GM21529 (cell line): ENCODE data around the gene METTL22.

ENCODE experiments used
- ATAC-seq: cut with Tn5 transposase; IDR thresholded peaks from one replicate; pipeline ENCODE4 v1.9.1; 2021; ENCODE audit not compliant: unreplicated experiment

Gene METTL22

DNA sequence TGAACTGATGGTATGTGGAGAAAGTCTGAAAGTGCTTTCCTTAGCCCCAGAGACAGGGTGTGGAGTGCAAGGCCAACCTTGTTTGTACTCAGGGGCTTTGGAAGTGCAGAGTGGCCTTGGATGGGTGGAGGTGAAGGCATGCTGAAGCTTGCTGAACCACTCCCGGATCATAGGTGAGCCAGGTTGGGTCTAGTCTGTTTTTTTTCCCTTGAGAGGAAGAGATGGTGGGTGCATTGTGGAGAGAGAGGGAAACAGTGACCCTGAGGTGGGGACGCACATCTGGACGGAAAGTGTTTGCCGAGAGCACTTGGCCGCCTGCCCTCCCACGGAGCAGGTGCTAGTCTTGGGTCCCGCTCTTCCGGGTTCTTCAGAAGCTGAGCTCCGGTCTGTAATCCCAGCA is 65.4 kb downstream of the METTL22 start:
- ATAC-seq, result no peak

DNA sequence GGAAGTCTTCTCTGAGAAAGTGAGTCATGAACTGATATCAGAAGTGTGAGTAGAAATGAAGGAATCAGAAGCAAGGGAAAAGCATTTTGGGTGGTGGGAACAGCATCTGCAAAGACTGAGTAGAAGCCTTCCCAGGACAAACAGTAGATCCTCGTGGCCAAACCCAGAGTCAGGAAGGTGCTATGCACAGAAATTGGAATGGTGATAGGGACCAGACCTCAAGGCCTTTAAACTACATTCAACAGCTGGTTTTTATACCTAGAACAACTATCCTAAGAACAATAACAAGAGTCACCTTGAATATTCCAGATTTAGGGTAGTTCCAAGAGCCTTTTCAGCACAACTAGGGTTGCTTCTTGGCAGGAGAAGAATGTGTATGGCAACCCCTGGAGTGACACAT is 68.2 kb downstream of the METTL22 start:
- ATAC-seq, result no peak

DNA sequence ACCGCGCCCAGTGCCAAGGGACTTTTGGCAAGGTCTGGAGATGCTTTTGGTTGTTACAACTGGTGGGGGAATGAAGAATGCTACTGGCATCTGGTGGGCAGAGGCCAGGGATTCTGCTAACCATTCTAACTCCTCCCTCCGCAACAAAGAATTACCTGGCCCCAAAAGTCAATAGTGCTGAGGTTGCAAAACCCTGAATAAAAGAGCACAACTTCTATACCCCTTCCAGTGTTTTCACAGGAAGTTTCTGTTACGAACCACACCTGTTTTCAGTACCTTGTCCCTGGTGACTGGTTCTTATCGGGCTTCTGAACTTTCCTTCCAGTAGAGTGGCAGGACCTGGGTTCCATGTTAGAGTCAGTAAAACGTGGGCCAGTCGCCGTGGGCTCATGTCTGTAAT is 70.2 kb downstream of the METTL22 start:
- ATAC-seq, result no peak

DNA sequence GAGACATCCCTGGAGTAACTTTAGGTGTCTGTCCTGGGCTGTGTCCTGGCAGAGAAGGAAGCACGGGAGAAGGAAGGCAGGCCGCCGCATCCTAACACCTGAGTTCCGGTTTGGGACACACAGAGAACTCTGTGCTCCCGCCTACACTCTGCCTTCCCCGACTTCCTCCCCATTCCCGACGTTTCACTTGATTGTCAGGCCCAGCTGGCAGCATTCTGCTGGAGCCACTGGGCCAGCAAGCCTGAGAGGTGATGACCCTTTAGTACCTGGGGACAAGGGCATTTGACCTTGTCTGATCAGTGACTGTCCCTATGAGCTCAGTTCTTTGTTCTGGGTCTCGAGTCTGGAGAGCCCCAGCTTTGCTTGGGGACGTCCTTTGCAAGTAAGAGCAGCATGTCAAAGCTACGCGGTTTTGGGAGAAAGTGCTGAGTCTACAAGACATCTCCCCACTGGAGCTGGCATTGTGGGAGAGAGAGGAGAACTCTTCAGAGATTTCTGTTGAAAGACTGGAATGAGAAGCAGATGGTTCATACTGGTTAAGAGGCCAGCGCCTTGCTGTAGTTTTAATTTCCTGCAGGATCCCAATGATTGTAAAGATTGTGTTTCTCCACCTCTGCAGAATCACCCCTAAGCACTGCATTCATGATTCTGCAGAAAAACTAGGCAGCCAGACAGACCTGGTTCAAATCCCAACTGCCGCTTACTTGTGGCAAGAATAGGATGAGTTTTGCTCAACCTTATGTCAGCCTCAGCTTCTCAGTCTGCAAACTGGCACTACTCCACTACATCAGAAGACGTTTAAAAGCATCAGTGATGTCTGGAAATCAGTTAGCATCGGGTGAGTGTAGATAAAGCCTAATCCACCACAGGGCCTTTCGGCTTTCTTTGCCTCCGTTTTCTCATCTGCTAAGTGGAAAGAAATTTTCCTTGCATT is 73.6 kb downstream of the METTL22 start:
- no peak for ATAC-seq

DNA sequence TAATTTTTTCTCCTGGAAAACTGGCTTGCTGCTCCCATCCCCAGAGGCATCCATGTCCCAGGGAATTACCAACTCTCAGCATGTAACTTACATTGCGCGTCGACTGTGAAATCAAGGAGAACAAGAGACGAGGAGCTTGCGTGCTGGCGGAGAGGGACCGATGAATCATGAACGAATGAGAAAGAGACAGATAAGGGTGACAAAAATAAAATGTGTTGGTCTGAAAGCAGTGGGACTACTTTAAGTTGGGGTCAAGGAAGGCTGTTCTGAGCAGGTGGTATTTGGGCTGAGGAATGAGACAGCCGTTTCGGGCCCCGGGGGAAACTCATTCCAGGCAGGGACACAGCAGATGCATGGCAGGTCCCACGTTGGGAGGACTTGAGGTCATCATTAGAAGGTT is 75.4 kb downstream of the METTL22 start:
- ATAC-seq, result no peak

DNA sequence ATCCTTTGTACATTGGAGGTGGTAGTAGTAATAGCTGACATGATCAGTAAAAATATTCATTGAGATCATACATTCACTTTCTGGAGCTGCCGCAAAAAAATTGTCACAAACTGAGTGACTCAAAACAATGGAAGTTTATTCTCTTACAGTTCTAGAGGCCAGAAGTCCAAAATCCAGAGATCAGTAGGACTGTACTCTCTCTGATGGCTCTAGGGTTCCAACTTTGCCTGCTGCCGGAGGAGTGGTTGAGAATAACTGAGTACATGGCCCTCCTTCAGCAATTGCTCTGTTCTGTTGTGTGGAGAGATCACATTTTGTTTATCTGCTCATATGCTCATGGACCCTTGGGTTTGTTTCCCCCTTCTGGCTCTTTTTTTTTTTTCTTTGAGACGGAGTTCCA is 76.5 kb downstream of the METTL22 start:
- ATAC-seq, result no peak
